SHP77 treated with DMSO at 0.1 percent for 48 hours (cell line): ENCODE results near the gene KCNB1.
"Not testable (repeated sequence)": the region's sequence is repeated elsewhere in the genome, so short reads cannot be mapped to it uniquely, and the experiment has no call there.

ENCODE experiments used
- DNase-seq: peaks from one replicate; lab custom pipeline; 2025; lab: John Stamatoyannopoulos, UW

KCNB1 gene

GRCh38 chr20:49435639-49436038 is 46.8 kb downstream of the KCNB1 start:
- no peak for DNase-seq

GRCh38 chr20:49433333-49433732 is 49.1 kb downstream of the KCNB1 start:
- DNase-seq, result no peak

GRCh38 chr20:49432550-49432949 is 49.9 kb downstream of the KCNB1 start:
- no peak for DNase-seq

GRCh38 chr20:49431329-49431728 is 51.1 kb downstream of the KCNB1 start:
- DNase-seq, result no peak

DNA sequence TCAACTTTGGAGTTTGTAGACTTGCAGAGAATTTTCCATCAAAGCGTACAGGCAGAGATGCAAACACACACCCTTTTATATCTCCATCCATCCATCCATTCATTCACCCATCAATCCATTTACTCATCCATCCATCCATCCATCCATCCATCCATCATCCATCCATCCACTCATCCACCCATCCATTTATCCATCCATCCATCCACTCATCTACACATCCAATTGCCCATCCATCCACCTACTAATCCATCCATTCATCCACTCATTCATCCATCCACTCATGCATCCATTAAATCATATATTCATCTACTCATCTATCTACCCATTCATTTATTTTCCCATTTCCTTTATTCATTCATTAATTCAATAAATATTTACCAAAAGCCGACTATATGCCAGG is 52.1 kb downstream of the KCNB1 start:
- DNase-seq, result no peak

DNA sequence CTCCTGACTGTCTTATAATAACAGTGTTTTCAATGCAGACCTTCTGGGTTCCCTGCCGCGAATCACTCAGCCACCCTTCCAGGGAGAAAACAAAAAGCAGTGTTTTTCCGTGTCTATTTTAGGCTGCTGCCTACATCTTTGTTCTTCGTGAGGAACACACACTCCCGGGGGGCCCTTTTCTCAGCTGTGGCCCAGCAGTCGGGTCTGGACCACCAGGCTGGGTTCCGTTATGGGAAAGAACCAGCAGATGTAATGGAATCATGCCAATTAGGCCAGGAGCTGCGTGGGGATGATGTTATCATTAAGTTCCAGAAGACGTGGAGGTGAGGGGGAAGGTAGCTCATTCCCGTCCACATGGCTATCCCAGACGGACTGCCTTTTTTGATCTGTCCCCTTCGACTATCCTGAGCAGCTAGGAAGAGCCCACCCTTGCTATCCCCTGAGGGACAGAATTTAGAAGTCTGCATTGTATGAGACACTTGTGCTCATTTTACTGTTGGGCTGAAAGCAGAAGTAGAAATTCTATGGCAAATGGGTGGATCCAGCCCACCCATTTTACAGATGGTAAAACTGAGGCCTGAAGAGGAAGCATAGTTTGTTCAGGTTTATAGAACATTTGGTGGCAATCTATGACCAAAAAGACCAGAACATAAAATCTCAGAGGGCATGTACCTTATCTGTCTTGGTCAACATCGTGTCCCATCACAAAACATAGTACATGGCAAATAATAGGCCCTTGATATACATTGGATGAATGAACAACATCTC is 54.5 kb downstream of the KCNB1 start:
- DNase-seq, result no peak

- no peak for DNase-seq
Observed at GRCh38 chr20:49426873-49427272, 55.6 kb downstream of the KCNB1 start.

DNA sequence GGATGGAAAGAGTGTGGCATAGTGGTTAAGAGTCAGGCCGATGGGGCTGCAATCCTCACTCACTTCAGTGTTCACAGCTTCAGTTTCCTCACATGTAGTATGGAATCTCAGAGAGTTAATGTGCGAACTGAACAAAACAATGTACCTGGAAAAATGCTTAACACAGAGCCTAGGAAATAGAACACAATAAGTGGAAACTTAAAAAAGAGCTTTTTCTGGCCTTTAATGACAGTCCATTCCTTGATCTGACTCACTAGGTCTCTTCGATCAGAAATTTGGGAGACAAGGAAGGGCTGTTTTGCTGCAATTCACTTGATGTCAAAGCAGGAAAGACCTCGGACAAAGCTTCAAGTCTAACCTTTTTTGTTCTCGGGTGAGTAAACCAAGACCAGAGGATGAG is 56.1 kb downstream of the KCNB1 start:
- no peak for DNase-seq

DNA sequence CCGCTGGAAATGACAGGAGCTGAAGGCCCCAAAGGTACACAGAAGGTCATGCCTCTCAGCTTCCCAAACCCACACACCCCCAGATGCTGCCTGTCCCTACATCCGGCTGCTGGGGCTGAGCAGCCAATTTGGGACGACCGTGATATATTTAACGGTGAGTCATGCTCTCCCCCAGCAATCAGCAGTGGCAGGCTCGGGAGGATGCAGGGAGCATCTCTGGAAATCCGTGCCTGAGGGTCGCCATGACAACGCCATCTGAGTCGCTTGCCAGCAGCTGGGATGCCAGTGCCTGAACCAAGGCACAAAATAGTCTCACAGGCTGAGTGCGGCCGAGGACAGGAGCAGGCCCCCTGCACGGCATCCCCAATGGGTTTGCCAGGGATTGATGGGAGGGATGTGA is 57.9 kb downstream of the KCNB1 start:
- DNase-seq, result no peak

GRCh38 chr20:49422161-49422560 is 60.3 kb downstream of the KCNB1 start:
- no peak for DNase-seq

DNA sequence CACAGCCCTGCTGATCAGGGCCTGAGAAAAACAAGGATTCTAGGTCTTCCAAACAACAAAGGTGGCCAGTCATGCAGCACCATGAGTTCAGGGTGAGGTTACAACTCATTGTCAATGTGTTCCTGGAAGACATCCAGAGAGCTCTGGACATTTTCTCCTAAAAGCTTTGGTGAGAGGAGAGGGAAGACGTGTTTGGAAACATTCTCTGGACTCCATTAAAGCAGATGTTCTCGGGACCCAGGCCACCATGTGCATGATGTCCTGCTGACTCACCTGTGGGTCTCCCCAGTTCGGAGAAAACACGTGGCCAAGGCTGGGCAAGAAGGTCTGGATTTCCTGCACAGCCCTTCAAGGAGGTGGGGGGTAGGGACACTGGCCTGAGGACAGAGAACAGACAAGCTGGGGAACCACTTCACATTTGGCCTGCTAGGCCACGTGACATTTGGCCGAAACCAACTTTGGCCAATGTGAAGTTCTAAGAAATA is 61.6 kb downstream of the KCNB1 start:
- no peak for DNase-seq

GRCh38 chr20:49420292-49420691 is 62.2 kb downstream of the KCNB1 start:
- DNase-seq, result no peak

GRCh38 chr20:49419785-49420184 is 62.7 kb downstream of the KCNB1 start:
- no peak for DNase-seq

GRCh38 chr20:49418809-49419208 is 63.7 kb downstream of the KCNB1 start:
- DNase-seq, result no peak

GRCh38 chr20:49417843-49418555 is 64.5 kb downstream of the KCNB1 start:
- no peak for DNase-seq

GRCh38 chr20:49415668-49416044 is 66.8 kb downstream of the KCNB1 start:
- no peak for DNase-seq

- DNase-seq, result no peak
Observed at GRCh38 chr20:49415005-49415667, 67.3 kb downstream of the KCNB1 start.

DNA sequence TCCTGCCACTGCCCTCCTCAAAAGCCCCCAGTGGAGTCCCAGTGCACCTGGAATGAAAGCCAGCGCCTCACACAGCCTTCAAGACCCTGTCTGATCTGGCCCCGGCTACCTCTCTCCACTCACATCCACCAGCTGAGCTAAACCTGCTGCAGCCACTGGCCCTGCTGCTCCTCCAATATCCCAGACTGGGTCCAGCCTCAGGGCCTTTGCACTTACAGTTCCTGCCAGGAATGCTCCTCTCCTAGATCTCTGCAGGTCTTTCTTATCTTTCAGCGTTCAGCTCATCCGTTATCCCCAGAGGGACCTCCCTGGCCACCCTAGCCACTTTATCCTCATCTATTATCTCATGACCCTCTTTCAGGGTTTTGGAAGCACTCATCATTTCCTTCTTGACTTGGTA is 68.8 kb downstream of the KCNB1 start:
- no peak for DNase-seq

GRCh38 chr20:49412953-49413352 is 69.5 kb downstream of the KCNB1 start:
- no peak for DNase-seq

- DNase-seq, result no peak
Observed at GRCh38 chr20:49412254-49412653, 70.2 kb downstream of the KCNB1 start.

DNA sequence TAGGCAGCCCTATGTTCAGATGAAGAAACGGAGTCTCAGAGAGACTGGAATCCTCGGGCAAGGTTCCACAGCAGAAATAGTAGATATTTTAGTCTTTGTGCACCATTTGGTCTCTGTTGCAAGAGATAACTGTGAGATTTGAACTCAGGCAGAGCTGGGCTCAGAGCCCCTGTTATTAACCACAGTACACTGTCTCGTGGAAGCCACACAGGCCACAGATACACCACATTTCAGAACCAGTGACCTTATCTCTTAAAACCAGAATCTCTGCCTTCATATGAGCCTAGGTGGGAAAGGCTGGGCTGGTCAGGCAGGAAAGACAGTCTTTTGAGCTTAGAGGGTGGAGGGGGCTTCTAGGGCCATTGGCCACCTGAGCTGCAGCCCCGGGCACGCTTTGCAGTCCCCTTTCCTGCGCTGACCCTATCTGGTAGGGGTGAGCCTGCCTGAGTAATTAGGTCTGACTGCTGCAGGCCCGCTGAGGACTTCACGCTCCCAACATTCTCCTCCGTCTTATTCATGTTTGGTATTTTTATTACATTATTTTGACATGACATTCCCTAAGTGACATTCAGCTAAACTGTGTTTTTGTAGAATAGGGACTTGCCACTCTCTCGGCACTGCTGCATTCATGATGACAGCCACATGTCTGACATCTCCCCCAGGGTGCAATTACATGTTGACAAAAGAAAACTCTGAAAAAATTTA is 71.1 kb downstream of the KCNB1 start:
- DNase-seq, result no peak

DNA sequence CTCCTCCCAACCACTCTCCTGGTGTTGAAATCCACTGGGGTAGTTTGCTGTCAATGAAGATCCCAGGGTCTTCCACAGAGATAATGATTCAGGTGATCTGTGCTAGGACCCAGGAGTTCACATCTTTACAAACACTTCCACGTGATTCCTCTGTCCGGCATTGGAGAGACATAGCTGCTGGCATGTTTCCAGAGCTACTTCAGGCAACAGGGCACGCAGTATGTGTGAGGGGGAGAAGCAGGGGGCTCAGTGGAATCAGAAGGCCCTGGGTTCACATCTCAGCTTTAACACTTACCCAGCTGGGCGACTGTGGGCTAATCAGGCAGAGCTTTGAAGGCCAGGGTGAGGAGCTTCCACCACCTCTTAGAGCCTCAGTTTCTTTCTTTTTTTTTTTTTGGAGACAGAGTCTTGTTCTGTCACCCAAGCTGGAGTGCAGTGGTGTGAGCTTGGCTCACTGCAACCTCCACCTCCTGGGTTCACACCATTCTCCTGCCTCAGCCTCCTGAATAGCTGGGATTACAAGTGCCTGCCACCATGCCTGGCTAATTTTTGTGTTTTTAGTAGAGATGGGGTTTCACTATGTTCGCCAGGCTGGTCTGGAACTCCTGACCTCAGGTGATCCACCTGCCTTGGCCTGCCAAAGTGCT is 72.4 kb downstream of the KCNB1 start:
- DNase-seq, result not testable (repeated sequence)
